AG04450 (cell line): ENCODE results near the gene IFI30. TPM values are rescaled to one million over a fixed set of nuclear protein-coding genes. Genes with fewer than 3 reads are reported as not detected.

Experiments
- CTCF ChIA-PET: fragments of 300-600, 350-600 bp; formaldehyde crosslinking; extraction: SDS; loops from one replicate; lab custom pipeline; 2022; ENCODE audit warnings: antibody characterized with exemption, inconsistent platforms; lab: Charles Lee
- POLR2A ChIA-PET: fragments of 350-600 bp; formaldehyde crosslinking; extraction: SDS; loops from one replicate; lab custom pipeline; 2021; ENCODE audit warnings: antibody characterized with exemption, inconsistent platforms; lab: Yijun Ruan, JAX
- DNase-seq: peaks from one replicate; pipeline ENCODE4 v3.0.0-alpha.2; 2011; ENCODE audit warnings: low read depth, low spot score
- H3K27ac ChIP-seq: one replicate; pipeline ENCODE4 v1.5.1; 2012; ENCODE audit warnings: low read depth, low read length, control low read depth
- H3K27me3 ChIP-seq: one replicate; pipeline ENCODE4 v1.6.0; 2012; ENCODE audit warnings: low read length; ENCODE audit not compliant: control insufficient read depth, insufficient read depth
- H3K4me3 ChIP-seq: 2 replicates; pipeline ENCODE4 v1.5.1; 2011; ENCODE audit warnings: mild to moderate bottlenecking, low read depth, low read length, control low read depth
- H3K9me3 ChIP-seq: 2 replicates; pipeline ENCODE4 v1.5.1; 2012; ENCODE audit warnings: low read length; ENCODE audit not compliant: control insufficient read depth, insufficient read depth
- polyA plus RNA-seq: library from polyadenylated mRNA; depleted of rRNA; stranded (reverse); fragments of >200 nt; gene quantifications from 2 replicates; pipeline ENCODE4 v1.2.3, GENCODE V29; 2011
- TF ChIP-seq, protein P1 (sequence below): IDR thresholded peaks from 2 replicates; pipeline ENCODE4 v1.5.1; 2011; ENCODE audit warnings: low read depth, low read length, control low read depth, inconsistent platforms

Gene IFI30
- polyA plus RNA-seq, 1 experiment, result 6.9 TPM

DNA sequence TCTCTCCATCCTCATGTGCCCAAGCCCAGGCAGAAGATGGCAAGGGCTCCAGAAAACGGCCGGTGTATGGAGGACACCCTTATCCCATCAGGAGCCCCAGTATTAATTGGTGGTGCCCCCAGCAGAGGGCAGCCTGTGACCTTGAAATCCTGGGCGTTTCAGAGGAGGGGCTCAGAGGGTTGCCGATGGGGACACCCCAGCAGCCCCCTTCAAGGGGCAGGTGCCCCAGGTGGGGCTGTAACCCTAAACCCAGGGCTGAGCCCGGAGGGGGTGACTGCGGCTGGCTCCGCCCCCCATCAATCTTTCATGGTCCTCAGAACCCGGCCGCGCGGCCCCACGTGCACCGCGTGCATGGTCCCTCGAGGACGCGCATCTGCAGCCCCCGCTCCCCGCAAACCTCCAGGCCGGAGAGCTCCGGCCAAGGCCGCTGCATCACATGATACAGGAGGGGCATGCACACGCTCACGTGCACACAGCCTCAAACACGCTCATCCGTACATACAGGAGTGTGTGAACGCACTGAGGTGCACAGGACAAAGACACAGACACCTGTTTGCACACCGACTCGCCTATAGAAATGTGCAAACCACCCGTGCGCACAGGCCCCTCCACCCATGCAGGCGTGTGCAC is 29.3 kb downstream of the IFI30 start:
- H3K9me3 ChIP-seq, result no peaks in the 10 kb centered on the region; the same call in 1 of the 2 replicates
- peak overlapping the region; percentile 93 for H3K4me3 ChIP-seq
- TF ChIP-seq, protein P1, sequence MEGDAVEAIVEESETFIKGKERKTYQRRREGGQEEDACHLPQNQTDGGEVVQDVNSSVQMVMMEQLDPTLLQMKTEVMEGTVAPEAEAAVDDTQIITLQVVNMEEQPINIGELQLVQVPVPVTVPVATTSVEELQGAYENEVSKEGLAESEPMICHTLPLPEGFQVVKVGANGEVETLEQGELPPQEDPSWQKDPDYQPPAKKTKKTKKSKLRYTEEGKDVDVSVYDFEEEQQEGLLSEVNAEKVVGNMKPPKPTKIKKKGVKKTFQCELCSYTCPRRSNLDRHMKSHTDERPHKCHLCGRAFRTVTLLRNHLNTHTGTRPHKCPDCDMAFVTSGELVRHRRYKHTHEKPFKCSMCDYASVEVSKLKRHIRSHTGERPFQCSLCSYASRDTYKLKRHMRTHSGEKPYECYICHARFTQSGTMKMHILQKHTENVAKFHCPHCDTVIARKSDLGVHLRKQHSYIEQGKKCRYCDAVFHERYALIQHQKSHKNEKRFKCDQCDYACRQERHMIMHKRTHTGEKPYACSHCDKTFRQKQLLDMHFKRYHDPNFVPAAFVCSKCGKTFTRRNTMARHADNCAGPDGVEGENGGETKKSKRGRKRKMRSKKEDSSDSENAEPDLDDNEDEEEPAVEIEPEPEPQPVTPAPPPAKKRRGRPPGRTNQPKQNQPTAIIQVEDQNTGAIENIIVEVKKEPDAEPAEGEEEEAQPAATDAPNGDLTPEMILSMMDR, result peak; percentile 47
- no peaks in the 10 kb centered on the region for H3K27me3 ChIP-seq
- ChIA-PET POLR2A (interaction anchor here (0.5 to 3.6 kb wide), 4 partner anchors 9 to 77 kb away, joined by 3 to 30 read pairs (median 8); partner anchors contain the start of genes MPV17L2 and PIK3R2), CTCF (interaction anchor here (0.7 to 7.1 kb wide), 2 partner anchors 49 to 52 kb away, joined by 3 to 56 read pairs; a partner anchor contains a TSS)
- DNase-seq, result no peak
- H3K27ac ChIP-seq, result no peak overlapping the region

DNA sequence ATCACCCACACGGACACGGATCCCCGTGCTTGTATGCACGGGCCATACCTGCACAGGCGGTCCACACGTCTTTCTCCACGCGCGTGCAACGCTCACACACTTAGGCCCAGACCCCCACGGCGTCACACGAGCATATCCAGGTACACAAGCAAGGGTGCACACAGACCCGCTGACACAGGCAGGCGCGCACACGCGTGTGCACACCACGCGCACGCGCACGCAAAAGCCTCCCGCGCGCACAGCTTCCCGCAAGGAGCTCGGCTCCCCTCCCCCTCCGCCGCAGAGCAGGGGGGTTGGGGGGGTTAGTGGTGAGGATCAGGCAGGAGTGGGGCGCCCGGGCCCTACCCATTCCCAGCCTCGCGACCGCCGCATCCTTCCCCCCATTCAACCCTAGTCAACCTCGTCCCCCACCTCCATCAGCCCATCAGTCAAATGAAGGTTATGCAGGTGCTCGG is 29.8 kb downstream of the IFI30 start:
- Histone ChIP-seq H3K27me3 (no peaks in the 10 kb centered on the region), H3K27ac (no peak overlapping the region), H3K4me3 (peak overlapping the region; percentile 93), H3K9me3 (no peaks in the 10 kb centered on the region; the same call in 1 of the 2 replicates)
- TF ChIP-seq, protein P1, result no peak
- DNase-seq, result no peak
- ChIA-PET CTCF (interaction anchor here (0.7 to 7.1 kb wide), 3 partner anchors 12 to 52 kb away, joined by 3 to 56 read pairs (median 13); a partner anchor contains a TSS), POLR2A (interaction anchor here (1.0 to 3.6 kb wide), 5 partner anchors 10 to 77 kb away, joined by 3 to 30 read pairs (median 10); partner anchors contain the start of genes JUND, MPV17L2 and PIK3R2)

DNA sequence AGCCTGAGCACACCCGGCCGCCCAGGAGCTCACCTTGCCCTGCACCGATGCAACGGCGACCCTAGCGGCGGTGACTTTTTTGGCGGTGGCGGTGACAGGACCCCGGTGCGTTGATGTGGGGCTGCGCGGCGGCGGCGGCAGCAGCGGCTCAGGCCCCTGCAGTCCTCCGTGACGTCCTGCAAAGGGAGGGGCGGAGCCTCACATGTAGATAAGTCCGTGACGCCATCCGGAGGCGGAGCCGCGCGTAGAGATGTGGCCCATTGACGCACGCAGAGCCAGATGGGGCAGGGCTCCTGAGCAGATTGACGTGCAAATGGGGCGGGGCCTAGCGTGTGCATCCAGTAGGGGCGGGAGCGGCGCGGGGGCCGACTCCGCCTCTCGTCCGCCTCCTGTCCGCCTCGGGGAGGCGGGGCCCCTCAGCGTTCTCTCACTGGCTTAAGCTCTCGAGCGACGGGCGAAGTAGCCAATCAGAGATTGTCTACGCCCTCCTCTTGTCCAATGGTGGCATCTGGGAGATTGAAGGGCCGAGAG is 30.3 kb downstream of the IFI30 start, which contains the start of gene RAB3A:
Gene RAB3A (minus strand): TSS at position 180 of the 531 bp plus-strand sequence. CDS start 1,302 bp downstream, outside the sequence.
- Histone ChIP-seq H3K27me3 (no peaks in the 10 kb centered on the region), H3K27ac (peak within 1 kb of the TSS; percentile 100), H3K9me3 (no peaks in the 10 kb centered on the region; the same call in 1 of the 2 replicates), H3K4me3 (peak within 1 kb of the TSS; percentile 93)
- ChIA-PET CTCF (interaction anchor here (1.0 to 7.1 kb wide), 3 partner anchors 10 to 48 kb away, joined by 3 to 56 read pairs (median 13); no protein-coding TSS in a partner anchor), POLR2A (interaction anchor here (1.0 to 3.6 kb wide), 6 partner anchors 11 to 119 kb away, joined by 3 to 30 read pairs (median 6); partner anchors contain the start of genes JUND, LSM4, MPV17L2 and PIK3R2)
- TF ChIP-seq, protein P1, result no peak
- DNase-seq, result peak; percentile 100

DNA sequence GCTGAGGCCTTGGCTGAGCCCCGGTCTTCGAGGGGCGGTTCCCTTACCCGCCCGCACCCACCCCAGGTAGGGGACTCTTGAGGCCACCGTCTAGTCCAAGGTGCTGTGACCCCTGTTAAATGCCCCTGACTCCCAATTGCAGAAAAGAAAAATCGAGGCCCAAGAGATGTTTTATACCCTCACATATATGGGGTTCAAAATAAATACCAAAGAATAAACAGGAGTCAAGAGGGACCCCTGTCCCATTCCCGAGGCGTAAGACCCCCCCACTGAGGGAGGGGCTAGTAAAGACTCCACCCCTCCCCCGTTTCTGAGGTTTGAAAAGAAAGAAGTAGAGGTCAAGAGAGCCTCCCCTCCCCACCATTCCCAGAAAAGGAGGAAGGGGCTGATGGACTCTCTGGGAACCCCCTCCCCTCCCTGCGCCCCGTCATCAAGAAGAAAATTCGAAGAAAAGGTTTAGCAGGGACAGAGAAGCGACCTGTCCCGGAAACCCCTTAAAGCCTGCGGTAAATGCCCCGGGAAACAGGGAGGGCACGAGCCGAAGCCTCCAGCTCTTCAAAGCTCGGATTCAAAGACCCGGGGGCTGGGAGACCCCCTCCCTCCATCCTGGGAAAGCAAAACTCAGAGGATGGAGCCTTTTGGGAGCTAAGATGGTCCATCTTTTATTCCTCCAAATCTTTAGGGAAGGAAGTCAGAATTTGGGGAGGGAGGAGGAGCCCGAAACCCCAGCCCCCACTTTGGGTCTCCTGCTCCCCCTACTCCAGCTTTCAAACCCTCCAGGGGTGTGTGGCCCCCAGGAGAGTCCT is 31.0 kb downstream of the IFI30 start:
- H3K9me3 ChIP-seq, result no peaks in the 10 kb centered on the region; the same call in 1 of the 2 replicates
- peak overlapping the region; percentile 100 for H3K27ac ChIP-seq
- H3K4me3 ChIP-seq, result peak overlapping the region; percentile 71
- CTCF ChIA-PET, result interaction anchor here (0.6 to 7.1 kb wide), 6 partner anchors 11 to 1307 kb away, joined by 3 to 56 read pairs (median 6); no protein-coding TSS in a partner anchor
- H3K27me3 ChIP-seq, result no peaks in the 10 kb centered on the region
- DNase-seq, result no peak
- POLR2A ChIA-PET, result interaction anchor here (1.1 to 3.6 kb wide), 7 partner anchors 11 to 118 kb away, joined by 3 to 30 read pairs (median 5); partner anchors contain the start of genes JUND, LSM4, MPV17L2 and PIK3R2
- TF ChIP-seq, protein P1, result no peak
